HG03442 (cell line): ENCODE data around the gene FBXO7.

Experiments used
- ATAC-seq: cut with Tn5 transposase; IDR thresholded peaks from one replicate; pipeline ENCODE4 v1.9.1; 2021; ENCODE audit warnings: mild to moderate bottlenecking, moderate library complexity; ENCODE audit not compliant: unreplicated experiment

The FBXO7 gene

GRCh38 chr22:32548039-32548438 is 73.4 kb downstream of the FBXO7 start:
- ATAC-seq: no peak
